ENCODE results near the gene GNAS. TPM values are rescaled to one million over a fixed set of nuclear protein-coding genes. Genes with fewer than 3 reads are reported as not detected.

GNAS gene
- total RNA-seq, 1 donor: 474 TPM

GRCh38 chr20:58851221-58851968, 1.1 kb upstream of the GNAS start:
- no peak for DNase-seq (ENCODE audit: low read depth)
- no peak for TF ChIP-seq CTCF (IDR thresholded peaks at IDR 0.05; ENCODE audit: insufficient read depth, low read length)
- peak overlapping the region; percentile 77 for H3K4me3 ChIP-seq (ENCODE audit: low read depth, low read length)

DNA sequence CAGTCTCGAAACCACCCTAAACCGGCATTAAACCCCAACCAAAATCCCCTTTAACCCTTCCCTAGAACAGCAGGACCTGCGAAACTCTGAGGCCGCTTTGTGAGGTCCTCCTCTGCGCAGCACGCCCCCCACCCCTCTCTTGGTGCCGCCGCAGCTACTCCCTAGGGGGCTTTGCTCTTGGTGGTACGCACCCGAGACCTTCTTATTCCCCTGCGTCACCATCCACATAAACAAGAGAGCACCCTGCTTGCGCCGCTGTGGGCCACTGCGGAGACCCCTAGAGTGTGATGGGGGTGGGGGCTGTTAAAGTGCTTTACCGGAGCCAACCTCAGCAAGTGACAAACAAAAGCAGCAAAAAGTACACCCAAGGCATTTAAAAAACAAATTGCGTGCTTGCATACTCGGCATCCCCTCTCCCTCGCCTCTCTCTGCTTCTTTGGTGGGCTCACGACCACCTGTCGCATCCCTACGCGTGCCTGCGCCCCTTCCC, 502 bp upstream of the GNAS start:
- H3K4me3 ChIP-seq (ENCODE audit: low read depth, low read length): peak overlapping the region; percentile 77

GRCh38 chr20:58853466-58853865, 950 bp downstream of the GNAS start:
- no peak for DNase-seq (ENCODE audit: low read depth)
- no peak for TF ChIP-seq CTCF (IDR thresholded peaks at IDR 0.05; ENCODE audit: insufficient read depth, low read length)
- H3K4me3 ChIP-seq (ENCODE audit: low read depth, low read length): no peak overlapping the region

More for the DNA sequence above, 502 bp upstream of the GNAS start:
- DNase-seq (ENCODE audit: low read depth): no peak
- no peak for TF ChIP-seq CTCF (IDR thresholded peaks at IDR 0.05; ENCODE audit: insufficient read depth, low read length)

GRCh38 chr20:58853976-58854637, 1.6 kb downstream of the GNAS start:
- TF ChIP-seq CTCF (IDR thresholded peaks at IDR 0.05; ENCODE audit: insufficient read depth, low read length): no peak
- no peak overlapping the region for H3K4me3 ChIP-seq (ENCODE audit: low read depth, low read length)
- DNase-seq (ENCODE audit: low read depth): no peak

DNA sequence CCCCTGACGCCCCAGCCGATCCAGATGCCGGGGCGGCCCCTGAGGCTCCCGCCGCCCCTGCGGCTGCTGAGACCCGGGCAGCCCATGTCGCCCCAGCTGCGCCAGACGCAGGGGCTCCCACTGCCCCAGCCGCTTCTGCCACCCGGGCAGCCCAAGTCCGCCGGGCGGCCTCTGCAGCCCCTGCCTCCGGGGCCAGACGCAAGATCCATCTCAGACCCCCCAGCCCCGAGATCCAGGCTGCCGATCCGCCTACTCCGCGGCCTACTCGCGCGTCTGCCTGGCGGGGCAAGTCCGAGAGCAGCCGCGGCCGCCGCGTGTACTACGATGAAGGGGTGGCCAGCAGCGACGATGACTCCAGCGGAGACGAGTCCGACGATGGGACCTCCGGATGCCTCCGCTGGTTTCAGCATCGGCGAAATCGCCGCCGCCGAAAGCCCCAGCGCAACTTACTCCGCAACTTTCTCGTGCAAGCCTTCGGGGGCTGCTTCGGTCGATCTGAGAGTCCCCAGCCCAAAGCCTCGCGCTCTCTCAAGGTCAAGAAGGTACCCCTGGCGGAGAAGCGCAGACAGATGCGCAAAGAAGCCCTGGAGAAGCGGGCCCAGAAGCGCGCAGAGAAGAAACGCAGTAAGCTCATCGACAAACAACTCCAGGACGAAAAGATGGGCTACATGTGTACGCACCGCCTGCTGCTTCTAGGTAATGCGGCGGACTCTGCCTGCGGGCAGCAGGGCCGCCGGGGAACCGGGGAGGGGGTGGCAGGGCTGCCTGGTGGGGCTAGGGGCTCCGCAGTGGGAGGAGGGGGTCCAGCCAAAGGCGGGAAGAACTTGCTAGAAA, 2.3 kb downstream of the GNAS start:
- TF ChIP-seq CTCF (IDR thresholded peaks at IDR 0.05; ENCODE audit: insufficient read depth, low read length): no peak
- DNase-seq (ENCODE audit: low read depth): no peak
- peak overlapping the region; percentile 17 for H3K4me3 ChIP-seq (ENCODE audit: low read depth, low read length)

DNA sequence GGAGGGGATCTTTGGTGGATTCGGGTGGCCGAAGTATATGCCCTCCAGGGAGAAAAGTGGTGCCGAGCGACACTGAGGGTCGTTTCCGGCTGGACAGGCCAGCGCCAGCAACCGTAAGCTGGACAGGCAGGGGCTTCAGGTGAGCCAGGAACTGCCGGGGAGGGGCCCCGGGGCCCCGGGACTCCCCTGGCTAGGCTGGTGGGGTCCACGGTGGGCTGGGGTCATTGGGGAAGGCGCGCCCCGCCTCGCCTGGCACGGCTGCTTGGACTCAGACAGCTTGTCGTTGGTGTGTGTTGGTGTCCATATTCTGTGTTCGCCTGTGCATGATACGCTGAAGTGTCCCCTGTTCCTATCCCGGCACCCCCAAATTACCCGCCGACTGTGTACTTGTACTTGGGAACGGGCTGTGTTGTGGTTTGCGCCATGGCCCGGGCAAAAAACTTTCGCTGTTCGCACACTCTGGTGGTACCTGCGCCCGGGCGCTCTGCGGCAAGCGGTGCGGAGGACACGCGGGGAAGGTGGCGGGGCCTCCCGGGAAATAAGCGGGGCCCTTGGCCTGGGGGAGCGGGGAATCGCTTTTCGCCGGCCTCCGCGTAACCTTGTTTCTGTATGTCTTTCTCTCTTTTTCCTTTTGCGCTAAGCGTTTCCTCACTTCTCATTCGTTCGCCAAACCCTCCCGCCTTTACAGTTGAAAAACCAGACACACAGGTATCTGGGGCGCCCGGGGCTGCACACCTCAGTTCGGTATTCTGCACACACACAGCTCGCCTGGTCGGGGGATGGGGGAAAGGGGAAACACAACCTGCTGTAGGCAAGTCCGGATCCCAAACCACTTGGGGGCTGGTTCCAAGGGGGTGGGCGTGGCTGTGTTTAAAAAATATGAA, 3.2 kb downstream of the GNAS start:
- no peak overlapping the region for H3K4me3 ChIP-seq (ENCODE audit: low read depth, low read length)
- no peak for TF ChIP-seq CTCF (IDR thresholded peaks at IDR 0.05; ENCODE audit: insufficient read depth, low read length)
- DNase-seq (ENCODE audit: low read depth): no peak

All from fibroblast of the aortic adventitia (primary cell).